ENCODE results near the gene SH3BP4. TPM values are rescaled to one million over a fixed set of nuclear protein-coding genes. Genes with fewer than 3 reads are reported as not detected.

SH3BP4 gene
- total RNA-seq, 1 donor from 2014 or later = 5.5 TPM

DNA sequence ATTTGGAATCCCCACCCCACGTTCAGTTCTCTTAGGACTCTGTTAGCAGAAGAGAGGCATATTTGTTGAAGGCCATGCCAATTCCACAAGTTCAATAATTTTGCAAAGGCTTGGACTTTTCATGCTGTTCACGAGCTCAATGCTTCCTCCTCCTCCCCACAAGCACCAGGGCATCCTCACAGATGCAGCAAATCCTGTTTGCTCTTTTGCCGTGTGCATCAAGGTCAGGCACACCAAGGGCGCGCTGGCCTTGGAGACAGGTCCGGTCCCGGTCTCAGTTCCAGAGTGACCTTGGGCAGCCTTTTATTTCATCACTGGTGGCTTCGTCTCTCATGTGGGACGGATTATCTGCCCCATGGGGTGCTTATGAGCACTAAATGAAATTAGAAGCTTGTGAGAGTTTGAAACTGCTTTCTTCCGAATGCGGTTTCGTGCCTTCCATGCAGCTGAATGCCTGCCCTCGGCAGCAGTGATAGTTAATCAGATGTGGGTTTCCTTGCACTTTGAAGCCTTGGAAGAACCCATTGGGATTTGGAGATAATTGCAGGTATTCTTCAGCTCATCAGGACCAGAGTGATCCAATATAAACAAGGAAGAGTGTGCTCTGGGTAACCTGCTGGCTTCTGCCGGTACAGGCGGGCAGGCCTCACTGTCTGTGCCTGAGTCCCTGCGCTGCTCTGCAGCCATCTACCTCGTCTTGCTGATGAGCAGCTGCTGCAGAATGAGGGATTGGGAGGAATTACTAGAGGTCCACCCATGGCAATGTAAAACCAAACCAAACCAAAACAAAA, 140.8 kb downstream of the SH3BP4 start:
- no peak for DNase-seq

DNA sequence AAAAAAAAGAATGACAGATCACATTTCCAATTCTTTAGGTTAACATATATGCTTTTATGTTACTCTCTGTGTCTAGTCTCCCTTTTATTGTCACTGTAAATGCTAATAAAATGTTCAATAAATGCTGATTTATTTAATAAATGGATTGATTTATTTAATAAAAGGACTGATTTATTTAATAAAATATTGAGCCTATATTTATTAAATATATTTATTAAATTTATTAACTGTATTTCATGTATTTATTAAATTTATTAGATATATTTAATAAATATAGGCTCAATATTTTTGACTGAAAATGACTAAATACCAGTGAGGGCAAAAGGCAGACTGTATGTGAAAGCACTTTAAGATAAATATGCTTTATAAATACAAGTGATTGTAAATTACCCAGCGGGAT, 142.6 kb downstream of the SH3BP4 start:
- DNase-seq = no peak

DNA sequence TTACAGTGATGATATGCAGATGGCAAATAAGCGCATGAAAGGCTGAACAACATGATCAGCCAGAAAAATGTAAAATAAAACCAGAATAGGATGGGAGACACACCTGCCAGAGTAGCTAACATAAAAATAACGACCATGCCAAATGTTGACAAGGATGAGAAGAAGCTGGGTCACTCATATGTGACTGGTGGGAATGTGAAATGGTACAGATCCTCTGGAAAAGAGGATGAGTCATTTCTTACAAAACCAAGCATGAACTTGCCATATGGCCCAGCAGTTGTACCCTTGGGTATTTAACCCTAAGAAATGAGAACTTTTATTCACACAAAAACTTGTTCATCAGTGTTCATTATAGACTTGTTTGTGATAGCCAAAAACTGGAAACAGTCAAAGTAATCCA, 143.8 kb downstream of the SH3BP4 start:
- no peak for DNase-seq

DNA sequence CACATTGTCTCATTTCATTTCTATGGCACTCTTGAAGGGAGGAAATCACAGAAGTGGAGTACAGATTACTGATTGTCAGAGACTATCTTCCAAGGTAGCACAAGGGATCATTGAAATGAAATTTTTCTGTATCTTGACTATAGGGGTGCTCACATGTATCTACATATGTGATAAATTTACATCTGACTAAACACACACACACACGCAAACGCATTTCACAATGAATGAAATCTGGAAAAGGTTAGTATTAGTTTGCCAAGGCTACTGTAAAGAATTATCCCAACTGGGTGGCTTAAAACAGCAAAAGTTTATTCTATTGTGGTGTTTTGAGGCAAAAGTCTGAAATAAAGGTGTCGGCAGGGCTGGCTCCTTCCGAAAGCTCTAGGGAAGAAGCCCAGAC, 144.6 kb downstream of the SH3BP4 start:
- DNase-seq = no peak

DNA sequence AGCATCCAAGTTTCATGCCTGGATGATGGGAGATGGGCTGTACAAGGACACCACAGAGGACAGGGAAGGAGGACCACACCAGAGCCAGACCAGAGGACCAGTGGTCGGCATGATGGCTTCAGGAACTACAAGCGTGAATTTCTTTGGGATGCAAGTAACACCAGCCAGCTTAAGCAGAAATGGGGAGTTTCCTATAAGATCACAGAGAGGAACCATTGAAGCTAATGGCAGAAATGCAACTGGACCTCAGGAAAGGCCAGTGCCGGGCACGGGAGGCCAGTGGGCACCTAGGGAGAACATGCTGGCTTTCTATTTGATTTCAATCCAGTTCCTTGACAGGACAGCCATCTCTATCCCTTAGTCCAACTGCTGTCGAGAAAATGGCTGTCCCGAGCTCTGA, 145.4 kb downstream of the SH3BP4 start:
- DNase-seq = no peak

DNA sequence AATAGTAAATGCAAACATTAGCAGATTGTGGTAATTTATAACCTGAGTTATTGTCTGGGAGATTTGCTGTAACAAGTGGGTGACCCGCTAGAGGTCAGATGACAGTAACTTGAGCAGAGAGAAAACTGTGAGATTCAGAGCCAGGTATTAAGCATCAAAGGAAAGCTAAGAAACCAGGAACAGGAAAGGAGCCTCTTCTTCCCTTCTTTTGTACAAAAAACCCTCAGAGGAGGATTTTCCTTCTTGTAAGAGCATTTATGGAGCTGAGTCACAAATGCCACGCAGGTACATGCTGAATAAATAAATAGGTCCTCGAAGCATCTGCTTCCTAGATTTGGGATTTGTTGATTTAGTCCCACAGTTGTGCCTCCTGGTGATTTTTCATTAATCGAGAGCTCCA, 146.5 kb downstream of the SH3BP4 start:
- DNase-seq = no peak

DNA sequence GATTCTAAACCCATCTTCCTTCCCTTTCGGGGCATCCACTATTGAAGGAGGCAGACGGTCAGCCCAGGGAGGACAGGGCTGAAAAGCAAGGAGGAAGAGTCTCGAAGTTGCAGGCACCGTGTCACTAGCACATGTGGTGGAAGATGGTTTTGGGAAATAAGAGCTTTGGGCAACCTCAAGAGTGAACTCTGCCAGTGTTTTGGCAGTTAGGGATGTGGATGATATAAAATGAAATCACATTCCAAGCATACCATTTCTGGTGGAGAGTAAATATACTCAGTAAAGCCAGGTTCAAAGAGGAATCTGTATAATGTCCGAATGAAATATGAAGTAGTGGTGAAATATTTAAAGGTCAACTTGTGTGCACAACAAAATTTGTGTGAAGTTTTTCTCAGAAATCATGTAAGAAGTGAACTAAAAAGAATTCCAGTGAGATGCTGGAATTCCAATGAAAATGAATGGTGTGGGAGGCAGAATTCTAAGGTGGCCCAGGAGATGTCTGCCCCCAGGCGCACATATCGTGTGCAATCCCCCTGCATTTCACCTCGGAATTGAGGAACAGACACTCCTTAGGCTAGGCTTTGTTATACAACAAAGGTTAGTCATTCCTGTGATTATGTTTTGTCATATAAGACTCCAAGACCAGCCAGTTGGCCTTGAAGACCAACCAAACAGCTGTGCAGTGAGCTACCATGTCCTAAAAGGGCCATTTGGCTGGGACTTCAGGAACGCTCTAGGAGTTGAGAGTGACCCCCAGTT, 147.1 kb downstream of the SH3BP4 start:
- DNase-seq = no peak

DNA sequence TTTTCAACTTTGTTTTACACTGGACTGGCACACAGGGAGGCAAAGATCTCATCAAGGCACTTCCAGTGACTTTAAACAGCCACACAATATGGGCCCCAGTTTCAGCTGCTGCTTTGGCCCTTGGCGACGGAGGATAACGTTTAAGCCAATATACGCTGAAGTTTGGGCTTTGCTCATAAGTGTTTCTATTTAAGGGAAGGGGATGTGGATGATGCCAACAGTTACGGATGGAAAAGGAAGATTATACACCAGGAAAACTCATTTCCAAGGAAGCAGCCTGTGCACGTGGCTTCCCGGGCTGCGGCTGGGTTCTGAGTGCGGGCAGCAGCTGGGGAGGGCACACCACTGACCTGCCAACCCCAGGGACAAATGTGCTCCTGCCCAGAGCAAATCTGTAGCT, 151.1 kb downstream of the SH3BP4 start:
- DNase-seq = no peak
